HG03025 (cell line): Measurements from ENCODE around the gene PIP5K1C.

Source experiments
- ATAC-seq: cut with Tn5 transposase; IDR thresholded peaks from one replicate; pipeline ENCODE4 v1.9.1; 2021; ENCODE audit warnings: mild to moderate bottlenecking, moderate library complexity; ENCODE audit not compliant: unreplicated experiment, low FRiP score

Gene PIP5K1C

DNA sequence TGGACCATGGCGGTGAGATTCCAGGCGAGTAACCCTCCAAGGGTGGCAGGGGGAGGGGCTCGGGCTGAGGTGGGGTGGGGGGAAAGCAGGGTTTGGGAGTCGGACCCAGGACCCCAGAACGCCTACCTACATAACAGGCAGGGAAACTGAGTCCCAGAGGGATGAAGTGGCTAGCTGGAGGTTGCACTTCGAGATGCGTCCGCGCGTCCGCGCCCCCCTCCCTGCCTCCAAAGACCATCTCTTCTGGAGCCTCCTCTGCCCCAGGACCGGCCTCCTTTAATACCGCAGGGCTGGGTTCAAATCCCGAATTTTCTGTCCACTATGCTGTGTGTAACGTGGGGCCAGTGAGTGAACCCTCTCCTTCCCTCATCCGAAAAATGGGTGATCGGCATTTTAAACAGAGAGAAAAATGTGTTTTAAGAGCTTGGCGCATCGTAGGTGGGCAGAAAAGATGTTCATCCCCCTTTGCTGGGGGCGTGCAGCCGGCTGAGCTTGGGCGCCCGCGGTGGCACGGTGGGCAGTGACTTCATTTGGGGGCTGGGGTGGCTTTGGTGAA is 21.7 kb upstream of the PIP5K1C start:
- ATAC-seq, result no peak

DNA sequence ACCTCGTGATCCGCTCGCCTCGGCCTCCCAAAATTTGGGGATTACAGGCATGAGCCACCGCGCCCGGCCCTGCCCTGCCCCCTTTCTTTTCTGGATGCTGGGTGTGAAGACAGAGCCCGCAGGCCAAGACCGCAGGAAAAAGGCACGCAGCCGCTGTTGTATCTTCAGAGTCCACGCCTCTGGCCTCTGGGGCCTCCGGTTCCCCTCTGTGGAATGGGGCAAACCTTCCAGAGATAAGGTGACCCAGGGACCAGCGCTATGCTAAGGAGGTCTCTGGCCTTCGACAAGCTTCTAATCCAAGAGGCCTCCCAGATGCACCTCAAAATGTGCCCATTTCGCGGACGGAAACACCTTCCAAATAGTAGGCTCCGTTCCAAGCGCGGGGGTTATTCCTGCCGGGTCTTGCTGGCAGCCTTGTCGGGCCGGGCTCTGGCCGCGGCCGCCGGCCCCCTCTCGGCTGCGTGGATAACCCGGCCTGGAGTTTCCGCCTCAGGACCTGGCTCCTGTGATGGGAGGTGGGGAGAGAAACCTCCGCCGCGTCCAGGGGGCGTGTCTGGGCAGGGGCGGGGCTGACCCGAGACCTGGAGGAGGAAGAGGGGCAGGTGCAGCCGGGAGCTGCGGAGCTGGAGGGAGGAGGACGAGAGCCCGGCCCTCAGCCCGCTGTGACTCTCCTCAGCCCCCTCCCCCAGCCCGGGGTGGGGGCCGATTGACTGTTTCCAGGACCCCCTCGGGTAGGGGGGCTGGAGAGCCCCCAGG is 21.0 kb upstream of the PIP5K1C start:
- ATAC-seq, result no peak

DNA sequence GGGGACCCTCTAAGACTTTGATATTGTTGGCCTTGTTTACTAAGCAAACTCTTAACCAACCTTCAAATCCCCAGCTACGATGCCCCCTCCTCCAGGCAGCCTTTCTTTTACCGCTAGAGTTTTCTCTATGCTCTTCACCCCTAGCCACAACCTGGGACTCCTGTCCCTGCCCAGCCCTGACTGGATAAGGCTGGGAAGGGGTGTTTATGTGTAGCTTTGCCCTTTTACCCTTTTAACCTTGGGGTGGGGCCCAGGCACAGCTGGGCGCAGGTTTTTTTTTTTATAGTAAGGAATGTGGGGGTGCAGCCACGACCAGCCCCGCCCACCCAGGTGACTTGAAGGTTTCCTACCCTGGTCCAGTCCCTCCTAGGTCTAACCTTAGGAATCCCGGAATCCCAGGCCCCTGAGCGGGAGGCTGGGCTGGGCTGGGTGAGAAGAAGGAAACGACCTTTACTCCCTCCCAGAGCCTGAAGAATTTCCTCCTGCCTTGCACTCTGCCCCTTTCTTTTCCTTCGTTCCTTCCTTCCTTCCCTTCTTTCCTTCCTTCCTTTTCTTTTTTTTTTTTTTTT is 20.2 kb upstream of the PIP5K1C start:
- ATAC-seq, result no peak

DNA sequence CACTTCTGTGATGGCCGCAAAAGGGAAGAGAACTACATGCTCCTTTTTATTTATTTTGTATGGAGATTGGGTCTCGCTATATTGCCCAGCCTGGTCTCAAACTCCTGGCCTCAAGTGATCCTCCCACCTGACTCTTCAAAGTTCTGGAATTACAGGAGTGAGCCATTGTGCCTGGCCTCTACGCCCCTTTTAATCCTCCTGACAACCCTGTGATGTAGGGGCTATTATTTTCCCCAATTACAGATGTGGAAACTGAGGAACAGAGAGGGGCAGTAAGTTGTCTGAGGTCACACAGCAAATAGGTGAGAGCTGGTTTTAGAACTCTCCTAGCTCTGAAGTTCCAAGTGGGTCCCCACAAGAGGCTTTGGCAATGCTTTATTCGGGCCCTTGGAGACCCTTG is 19.6 kb upstream of the PIP5K1C start:
- ATAC-seq, result no peak

DNA sequence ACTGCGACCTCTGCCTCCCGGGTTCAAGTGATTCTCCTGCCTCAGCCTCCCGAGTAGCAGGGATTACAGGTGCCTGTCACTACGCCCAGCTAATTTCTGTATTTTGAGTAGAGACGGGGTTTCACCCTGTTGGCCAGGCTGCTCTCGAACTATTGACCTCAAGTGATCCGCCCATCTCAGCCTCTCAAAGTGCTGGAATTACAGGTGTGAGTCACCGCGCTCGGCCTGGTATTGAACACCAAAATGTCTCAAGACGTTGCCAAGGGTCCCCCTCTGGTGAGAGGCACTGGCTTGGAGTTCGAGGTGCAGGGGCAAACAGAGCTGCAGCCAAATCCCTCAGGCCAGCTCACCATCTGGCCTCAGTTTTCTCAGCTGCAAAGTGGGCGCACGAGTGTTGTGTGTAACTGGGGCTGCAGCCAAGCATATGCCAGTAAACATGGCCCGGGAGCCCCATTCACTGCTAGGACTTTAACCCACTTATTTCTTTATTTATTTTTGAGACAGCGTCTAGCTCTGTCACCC is 15.9 kb upstream of the PIP5K1C start:
- ATAC-seq, result no peak

DNA sequence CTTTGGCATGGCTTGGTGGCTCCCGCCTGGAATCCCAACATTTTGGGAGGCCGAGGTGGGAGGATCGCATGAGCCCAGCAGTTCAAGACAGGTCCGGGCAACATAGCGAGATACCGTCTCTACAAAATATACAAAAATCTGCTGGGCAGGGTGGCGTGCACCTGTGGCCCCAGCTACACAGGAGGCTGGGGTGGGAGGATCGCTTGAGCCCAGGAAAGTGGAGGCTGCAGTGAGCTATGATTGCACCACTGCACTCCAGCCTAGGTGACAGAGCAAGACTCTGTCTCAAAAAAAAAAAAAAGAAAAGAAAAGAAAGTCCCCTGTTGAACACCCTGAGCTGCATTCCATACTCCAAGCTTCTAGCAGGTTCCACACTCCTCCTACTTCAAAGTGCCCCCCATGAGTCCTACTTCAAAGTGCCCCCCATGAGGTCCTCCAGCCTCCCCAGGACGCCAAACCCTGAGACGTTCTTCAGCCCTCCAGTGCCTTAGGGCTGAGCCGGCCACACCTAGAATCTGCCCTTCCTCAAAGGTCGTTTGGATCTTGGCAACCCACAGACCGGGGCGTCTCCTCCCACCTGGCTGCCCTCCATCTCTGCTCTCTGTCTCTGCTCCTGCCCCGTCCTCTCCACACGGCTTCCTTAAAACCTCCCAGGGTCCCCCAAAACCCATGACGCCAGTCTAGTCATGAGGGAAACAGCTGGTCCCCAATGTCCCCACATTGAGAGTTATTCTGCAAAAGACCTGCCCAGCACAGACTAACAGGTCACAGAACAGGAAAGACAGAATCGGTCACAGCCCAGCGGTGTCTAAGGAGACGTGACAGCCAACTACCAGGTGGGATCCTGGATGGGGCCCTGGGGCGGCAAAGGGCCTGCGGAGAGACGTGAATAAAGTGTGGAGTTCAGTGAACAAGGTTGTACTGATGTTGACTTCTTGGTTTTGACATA is 12.7 kb upstream of the PIP5K1C start:
- no peak for ATAC-seq

DNA sequence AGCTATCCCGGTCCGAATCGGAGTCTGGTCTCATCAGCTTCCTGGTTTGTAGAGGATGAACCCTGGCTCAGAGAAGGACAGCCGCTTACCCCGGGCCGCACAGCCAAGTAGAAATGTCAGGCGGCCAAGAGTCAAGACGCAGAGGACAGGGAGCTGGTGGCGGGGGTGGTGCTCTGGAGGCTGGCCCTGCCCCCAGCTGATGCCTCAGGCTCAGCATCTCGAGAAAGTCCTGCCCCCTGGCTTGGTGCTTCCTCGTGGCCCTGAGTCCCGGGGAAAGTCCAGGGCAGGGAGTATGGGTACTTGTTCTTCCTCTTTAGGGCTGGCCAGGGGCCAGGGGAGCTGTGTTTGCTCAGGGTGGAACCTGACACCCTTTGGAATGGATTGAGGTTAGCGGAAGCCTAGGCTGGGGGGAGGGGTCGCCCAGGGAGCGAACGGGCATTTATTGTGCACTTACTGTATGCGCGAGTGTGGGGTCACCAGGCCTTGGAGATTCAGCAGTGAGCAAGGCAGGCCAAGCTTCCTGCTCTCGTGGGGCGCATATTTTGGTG is 10.1 kb upstream of the PIP5K1C start:
- ATAC-seq, result no peak

DNA sequence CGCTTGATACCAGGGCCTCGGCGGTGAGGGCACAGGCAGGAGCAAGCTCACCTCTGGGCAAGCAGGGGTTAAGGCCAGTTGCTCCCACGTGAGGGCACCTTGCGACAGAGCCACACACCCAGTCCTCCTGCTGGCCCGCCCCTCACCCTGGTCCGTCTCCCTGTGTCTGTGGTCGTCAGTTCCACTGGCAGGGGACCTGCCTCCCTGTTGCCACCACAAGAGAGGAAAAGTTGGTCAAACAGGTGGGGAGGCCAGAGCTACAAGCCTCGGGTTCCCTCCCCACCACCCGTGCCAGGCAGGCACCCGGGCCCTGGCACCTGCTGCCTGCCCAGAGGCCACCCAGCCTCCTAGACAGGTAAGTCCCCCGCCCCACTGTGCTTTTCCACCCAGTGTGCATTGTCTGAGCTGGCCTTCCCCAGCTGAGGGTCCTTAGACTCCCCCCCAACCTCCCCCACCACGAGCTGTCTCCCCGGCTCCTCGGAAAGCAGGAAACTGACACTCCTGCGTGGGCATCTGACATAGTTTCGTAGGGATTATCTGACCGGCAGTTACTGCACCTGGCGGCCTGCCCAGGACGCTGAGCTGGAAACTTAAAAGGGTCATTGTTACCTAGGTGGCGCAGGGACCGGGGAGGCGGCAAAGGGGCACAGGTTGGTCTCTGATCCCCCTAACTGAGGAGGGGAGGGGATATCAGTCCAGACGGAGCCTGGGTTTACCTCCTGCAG is 8.1 kb upstream of the PIP5K1C start, which contains the start of gene TJP3:
TJP3 (plus strand) TSS at position 178 of the 725 bp plus-strand sequence. CDS start 20,049 bp downstream, outside the sequence.
- ATAC-seq, result no peak

DNA sequence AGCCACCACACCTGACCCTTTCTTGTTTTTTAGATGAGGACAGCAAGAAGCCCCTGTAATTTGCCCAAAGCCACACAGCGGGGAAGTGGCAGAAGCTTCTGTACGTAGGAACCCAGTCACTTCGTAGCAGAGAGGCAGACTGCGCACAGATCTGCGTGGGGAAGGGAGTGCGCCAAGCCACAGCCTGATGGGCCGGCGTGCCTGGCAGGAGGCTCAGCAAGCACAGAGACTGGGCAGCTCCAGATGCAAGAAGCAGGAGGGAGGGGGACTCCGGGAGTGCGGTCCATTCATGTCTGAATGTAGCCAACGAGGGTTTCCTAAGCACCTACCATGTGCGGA is 7.6 kb upstream of the PIP5K1C start:
- no peak for ATAC-seq

DNA sequence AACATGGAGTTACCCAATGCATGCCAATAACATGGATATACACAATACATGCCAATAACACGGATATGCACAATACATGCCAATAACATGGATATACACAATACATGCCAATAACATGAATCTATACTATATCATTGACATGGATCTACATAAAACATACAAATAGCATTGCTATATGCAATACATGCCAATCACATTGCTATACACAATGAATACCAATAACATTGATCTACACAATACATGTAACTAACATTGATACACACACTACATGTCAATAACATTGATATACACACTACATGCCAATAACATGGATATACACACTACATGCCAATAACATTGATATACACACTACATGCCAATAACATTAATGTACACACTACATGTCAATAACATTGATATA is 932 bp upstream of the PIP5K1C start:
- no peak for ATAC-seq

DNA sequence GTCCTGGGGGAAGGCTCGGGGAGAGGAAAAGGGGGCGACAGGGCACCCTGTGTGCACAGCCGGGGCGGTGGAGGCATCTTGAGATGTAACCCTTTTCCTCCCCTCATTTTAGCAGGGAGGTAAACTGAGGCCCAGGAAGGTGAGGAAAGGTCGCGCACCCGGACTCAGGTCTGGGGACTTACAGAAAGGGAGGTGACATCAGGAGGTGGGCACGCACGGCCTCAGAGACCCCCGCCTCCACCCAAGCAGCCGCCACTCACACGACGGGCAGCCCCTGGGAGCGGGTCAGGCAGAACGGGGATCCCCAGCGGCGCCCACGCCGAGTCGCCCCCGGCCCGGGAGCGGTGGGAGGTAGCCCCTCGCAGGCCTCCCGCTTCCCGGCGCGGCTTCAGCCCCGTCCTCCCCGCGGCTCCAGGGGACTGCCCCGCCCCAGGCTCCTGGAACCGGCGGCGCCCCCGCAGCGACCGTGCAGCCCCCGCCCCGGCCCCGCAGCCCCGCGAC is 477 bp downstream of the PIP5K1C start:
- peak; percentile 17 for ATAC-seq

DNA sequence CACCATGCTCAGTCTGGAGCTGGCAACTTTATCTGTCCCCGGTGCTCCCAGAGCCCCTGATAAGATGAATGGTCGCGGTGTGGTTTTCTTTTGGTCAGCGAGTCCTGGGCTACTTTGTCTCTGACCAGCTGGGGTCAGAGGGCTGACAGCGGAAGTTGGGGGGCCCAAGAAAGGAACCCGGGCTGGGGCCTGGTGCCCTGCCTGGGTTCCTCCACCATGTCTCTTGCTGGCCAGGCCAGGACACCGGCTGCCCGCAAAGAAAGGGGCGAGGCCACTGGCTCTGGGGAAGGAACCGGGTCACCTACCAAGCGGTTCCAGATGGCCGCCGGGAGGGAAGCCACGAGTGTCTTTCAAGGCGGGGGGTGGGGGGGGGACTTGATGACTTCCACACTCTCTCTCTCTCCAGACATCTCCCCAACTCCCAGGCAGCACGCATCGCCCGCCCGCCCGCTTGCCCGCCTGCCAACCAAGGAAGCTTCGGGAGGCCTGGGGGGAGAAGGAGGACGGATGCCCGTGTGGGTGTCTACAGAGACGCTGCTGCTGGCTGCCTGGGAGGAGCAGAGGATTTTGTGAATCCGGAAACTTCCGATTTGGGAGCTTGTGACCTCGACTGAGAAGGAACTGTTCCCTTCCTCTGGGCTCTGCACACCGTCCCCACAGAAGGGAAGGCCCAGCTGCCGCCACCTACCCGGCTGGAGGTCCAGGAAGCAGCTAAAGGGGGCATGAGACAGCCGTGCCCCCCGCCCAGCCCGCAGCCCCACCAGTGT is 1.1 kb downstream of the PIP5K1C start:
- no peak for ATAC-seq

DNA sequence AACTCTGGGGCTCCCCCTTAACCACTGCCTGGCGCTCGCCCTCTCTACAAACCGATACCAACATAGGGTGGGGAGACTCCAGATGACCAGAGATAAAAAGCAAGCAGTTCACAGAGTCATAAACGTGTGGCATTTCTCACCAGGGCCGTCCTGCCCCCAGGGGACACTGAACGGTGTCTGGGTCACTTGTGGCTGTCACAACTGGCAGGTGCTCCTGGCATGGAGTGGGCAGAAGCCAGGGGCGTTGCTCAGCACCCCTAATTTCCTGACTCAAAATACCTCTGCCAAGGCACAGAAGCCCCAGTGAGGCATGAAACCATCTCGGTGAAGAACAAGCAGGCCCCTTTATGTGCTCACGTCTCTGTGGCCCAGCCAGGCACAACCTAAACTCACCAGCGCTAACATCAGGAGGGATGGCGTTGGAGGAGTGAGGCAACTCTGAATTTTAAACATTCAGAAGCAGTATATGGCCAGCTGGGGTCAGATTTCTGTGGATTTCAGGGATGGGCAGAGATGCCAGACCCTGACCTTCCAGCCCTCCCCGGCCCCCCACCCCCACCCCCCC is 1.8 kb downstream of the PIP5K1C start:
- no peak for ATAC-seq

DNA sequence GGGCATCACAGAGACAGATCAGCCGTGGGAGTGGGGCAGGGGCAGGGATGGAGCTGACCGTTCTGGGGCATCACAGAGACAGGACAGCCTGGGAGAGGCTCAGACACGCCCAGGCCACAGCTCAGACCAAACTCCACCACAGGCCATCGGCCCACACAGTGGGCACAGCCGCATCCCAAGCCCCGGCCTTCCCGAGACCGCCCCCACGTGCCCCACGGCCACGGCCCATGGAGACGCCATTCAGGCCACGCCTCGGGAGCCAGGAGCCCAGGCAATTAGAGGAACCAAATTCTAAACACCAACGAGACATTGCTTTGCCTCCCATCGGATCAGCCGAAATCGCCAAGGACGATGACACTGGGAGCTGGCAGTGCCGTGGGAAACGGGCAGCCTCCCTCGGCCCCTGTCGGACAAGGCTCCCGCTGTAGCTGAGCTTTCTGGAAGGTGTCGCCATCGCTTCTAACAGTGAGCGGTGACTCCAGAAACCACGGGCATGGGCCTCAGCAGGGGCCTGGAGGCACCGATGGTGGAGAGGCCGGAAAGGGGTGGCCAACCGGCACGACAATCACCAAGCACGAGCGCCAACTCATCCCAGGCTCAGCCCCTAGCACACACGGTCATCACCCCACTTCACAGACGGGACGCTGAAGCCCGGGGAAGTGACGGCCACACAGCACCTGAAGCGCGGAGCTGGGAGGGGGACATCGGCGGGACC is 2.4 kb downstream of the PIP5K1C start:
- no peak for ATAC-seq

DNA sequence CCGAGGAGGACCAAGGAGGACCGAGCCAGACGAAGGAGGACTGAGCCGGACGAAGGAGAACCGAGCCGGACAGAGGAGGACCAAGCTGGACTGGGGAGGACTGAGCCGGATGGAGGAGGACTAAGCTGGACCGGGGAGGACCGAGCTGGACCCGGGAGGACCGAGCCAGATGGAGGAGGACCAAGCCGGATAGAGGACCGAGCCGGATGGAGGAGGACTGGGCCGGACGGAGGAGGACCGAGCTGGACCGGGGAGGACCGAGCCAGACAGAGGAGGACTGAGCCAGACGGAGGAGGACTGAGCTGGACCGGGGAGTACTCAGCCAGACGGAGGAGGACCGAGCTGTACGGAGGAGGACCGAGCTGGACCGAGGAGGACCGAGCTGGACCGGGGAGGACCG is 3.2 kb downstream of the PIP5K1C start:
- no peak for ATAC-seq

DNA sequence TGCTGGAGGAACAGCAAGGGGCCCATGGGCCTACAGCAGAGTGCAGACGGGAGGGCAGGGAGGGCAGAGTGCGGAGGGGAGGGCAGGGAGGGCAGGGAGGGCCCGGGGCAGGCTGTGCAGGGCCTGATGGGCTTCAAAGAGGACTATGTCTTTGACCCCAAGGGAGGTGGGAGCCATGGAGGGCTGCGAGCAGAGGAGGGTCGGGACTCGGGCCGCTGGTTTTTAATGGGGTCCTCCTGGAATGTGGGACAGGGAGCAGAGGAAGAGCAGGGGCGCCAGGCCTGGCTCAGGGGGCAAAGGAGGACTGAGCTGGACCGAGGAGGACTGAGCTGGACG is 3.6 kb downstream of the PIP5K1C start:
- ATAC-seq, result no peak

DNA sequence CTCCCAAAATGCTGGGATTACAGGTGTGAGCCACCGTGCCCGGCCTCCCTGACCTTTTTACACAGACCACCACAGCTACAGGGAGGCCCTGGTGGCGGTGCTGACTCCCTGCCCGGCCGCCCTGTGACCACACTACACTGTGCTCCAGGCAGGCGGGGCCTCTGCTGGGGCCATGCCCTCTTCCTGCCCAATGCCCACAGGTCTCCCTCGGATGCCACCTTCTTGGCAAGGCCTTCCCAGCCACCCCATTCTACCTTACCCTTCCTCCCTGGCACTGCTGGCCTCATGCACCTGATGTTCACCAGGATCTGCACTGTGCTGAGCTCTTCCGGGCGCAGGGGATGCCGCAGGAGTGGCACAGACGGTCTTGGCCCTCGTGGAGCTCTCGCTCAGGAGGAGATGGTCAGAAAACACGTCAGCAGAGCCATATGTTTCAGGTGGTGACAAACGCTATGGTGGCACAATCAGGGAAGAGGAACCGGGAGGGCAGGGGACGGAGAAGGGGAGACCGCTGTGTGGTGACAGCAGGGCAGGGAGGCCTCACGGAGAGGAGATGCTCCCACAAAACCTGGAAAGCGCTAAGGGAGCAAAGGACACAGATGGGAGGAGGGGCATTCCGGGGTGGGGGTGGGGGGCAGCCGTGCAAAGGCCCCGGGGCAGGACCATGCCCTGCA is 4.1 kb downstream of the PIP5K1C start:
- no peak for ATAC-seq
